Spleen (tissue), 7 donors: Measurements from ENCODE around the gene PTK7.

Source experiments
- POLR2A ChIP-seq, 3 donors: fragments of 450-650 bp; IDR thresholded peaks; one replicate each; pipeline ENCODE4 v1.5.1; 2017; ENCODE audit warnings: antibody characterized with exemption in 3 of 3, mild to moderate bottlenecking in 1 of 3
- POLR2AphosphoS5 ChIP-seq, 3 donors: sonication (generic); formaldehyde crosslinking; IDR thresholded peaks; one replicate each; pipeline ENCODE4 v1.5.1; 2017; ENCODE audit warnings: antibody characterized with exemption in 3 of 3
- TF ChIP-seq, protein P1 (sequence below), 11 experiments: fragments of 200-600 bp in 7 of 11; fragments of 450-650 bp in 4 of 11; sonication (generic) in 4 of 11; IDR thresholded peaks in 8 of 11; conservative IDR thresholded peaks in 3 of 11; 1 replicate in 7 of 11; 2 replicates in 4 of 11; pipeline versions ENCODE4 v1.4.0 to v1.8.0; 2016 to 2021; ENCODE audit warnings: antibody characterized with exemption in 11 of 11, inconsistent platforms in 4 of 11, mild to moderate bottlenecking in 1 of 11
- donor health status: DM: no; HTN: no; CAD: no; lungs with moderate emphysema.
- donor health status: DM: no; HTN: no; CAD: no.
- donor health status: DM: no; HTN: no; CAD: no.

DNA sequence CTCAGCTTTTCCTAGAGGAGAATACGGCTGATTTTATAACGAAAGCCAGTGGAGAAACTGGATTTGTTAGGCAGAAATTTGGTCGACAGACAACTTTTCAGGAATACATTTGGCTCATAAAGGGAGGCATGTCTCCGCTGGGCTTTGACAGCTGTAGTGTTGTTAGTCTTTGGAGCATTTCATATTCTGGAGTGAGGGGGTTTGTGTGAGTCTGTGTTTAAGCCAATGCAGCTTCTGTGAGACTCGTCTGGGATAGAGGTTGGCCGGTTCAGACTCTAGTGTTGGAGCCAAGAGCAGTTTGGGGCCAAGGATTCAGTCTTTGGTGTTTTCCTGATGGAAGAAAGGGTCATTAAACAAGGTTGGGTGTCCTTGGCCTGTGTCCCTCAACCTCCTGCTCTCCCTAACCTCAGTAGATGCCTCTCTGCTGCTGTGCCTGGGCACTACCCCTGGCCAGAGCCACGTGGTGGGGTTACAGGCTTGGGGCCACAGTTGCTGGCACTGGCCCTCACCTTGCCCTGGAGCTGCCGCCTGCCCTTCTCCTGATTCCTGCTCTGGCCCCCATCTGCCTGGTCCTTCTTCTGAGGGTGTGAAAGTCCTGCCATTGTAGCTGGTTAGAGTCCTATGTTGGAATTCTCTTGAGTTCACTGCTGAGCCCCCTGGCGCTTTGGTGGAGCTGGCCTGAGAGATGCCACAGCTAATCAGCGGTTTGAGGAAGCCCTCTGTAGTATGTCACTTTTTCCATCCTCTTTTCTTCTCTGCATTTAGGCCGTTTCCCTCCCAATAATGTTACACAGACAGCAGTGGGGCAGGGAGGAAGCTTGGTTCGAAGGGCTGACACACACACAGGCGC, 6.9 kb downstream of the PTK7 start:
- no peak for TF ChIP-seq POLR2A (IDR thresholded peaks at IDR 0.05)
- TF ChIP-seq POLR2AphosphoS5 (IDR thresholded peaks at IDR 0.05): no peak
- TF ChIP-seq, protein P1, sequence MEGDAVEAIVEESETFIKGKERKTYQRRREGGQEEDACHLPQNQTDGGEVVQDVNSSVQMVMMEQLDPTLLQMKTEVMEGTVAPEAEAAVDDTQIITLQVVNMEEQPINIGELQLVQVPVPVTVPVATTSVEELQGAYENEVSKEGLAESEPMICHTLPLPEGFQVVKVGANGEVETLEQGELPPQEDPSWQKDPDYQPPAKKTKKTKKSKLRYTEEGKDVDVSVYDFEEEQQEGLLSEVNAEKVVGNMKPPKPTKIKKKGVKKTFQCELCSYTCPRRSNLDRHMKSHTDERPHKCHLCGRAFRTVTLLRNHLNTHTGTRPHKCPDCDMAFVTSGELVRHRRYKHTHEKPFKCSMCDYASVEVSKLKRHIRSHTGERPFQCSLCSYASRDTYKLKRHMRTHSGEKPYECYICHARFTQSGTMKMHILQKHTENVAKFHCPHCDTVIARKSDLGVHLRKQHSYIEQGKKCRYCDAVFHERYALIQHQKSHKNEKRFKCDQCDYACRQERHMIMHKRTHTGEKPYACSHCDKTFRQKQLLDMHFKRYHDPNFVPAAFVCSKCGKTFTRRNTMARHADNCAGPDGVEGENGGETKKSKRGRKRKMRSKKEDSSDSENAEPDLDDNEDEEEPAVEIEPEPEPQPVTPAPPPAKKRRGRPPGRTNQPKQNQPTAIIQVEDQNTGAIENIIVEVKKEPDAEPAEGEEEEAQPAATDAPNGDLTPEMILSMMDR (IDR thresholded peaks at IDR 0.05 in 8 of 11, conservative IDR thresholded peaks at IDR 0.05 in 3 of 11): no peak
